K562 (cell line): ENCODE data around the gene SCAMP3. TPM values are rescaled to one million over a fixed set of nuclear protein-coding genes. Genes with fewer than 3 reads are reported as not detected.

Experiments
- CBFA2T2 ChIP-seq: fragments of 450-650 bp; conservative IDR thresholded peaks from 2 replicates; pipeline ENCODE4 v1.6.1; 2017; ENCODE audit warnings: mild to moderate bottlenecking
- EP400 ChIP-seq: fragments of 450-650 bp; IDR thresholded peaks from 2 replicates; pipeline ENCODE4 v1.6.1; 2017; ENCODE audit warnings: antibody characterized with exemption, mild to moderate bottlenecking, moderate library complexity
- FOXK2 ChIP-seq, 2 experiments: fragments of 450-650 bp; IDR thresholded peaks in 1 of 2; conservative IDR thresholded peaks in 1 of 2; 2 replicates each; pipeline ENCODE4 v1.6.1; 2016; ENCODE audit warnings: low read depth in 2 of 2, mild to moderate bottlenecking in 1 of 2
- HNRNPL ChIP-seq: fragments of 200-400 bp; formaldehyde crosslinking; IDR thresholded peaks from 2 replicates; pipeline ENCODE4 v1.6.1; 2017; ENCODE audit warnings: low read depth, mild to moderate bottlenecking, low read length
- HSF4 ChIP-seq: fragments of 250-450 bp; sonication (Bioruptor Pico); IDR thresholded peaks from 2 replicates; pipeline ENCODE4 v2.1.2; 2022; ENCODE audit warnings: mild to moderate bottlenecking, moderate library complexity, borderline replicate concordance
- KDM1A ChIP-seq, 2 experiments: fragments of 450-650 bp; IDR thresholded peaks; 2 replicates each; pipeline ENCODE4 v1.6.1; 2016; ENCODE audit warnings: mild to moderate bottlenecking in 2 of 2
- MAFK ChIP-seq: IDR thresholded peaks from 2 replicates; pipeline ENCODE4 v1.6.1; 2011; ENCODE audit warnings: low read length, improper control_type of control experiment
- NCOR1 ChIP-seq: fragments of 450-650 bp; IDR thresholded peaks from 2 replicates; pipeline ENCODE4 v1.6.1; 2016; ENCODE audit warnings: mild to moderate bottlenecking, moderate library complexity
- NFRKB ChIP-seq: fragments of 450-650 bp; IDR thresholded peaks from 2 replicates; pipeline ENCODE4 v1.6.1; 2016; ENCODE audit warnings: low read depth
- POLR2A ChIP-seq: fragments of 450-650 bp; conservative IDR thresholded peaks from 2 replicates; pipeline ENCODE4 v1.6.1; 2016
- SAFB2 ChIP-seq: fragments of 200-400 bp; formaldehyde crosslinking; IDR thresholded peaks from 2 replicates; pipeline ENCODE4 v1.6.1; 2018; ENCODE audit warnings: borderline replicate concordance, low read length, low read depth, moderate library complexity; ENCODE audit not compliant: severe bottlenecking
- SMARCA4 ChIP-seq: fragments of 450-650 bp; IDR thresholded peaks from 2 replicates; pipeline ENCODE4 v1.6.1; 2016
- TBP ChIP-seq: optimal IDR thresholded peaks from 2 replicates; pipeline ENCODE3; 2011; ENCODE audit warnings: low read depth, low read length, improper control_type of control experiment
- TEAD4 ChIP-seq, 2 experiments: sonication (generic) in 1 of 2; formaldehyde crosslinking in 1 of 2; IDR thresholded peaks; 2 replicates each; pipeline versions ENCODE4 v1.6.1 to v1.8.0; 2012 to 2022; ENCODE audit warnings: borderline replicate concordance in 1 of 2, inconsistent platforms in 1 of 2, low read length in 1 of 2, mild to moderate bottlenecking in 1 of 2, missing genetic modification reagents in 1 of 2
- ZBTB7A ChIP-seq: IDR thresholded peaks from 2 replicates; pipeline ENCODE4 v1.6.1; 2011; ENCODE audit warnings: low read depth, mild to moderate bottlenecking, low read length, moderate library complexity, borderline replicate concordance; ENCODE audit not compliant: control insufficient read depth
- ZKSCAN1 ChIP-seq: fragments of 150-350 bp; IDR thresholded peaks from 2 replicates; pipeline ENCODE4 v1.6.1; 2016; ENCODE audit warnings: low read depth, low read length
- ZNF197 ChIP-seq: fragments of 200-800 bp; sonication (Bioruptor generic); IDR thresholded peaks from 2 replicates; pipeline ENCODE4 v1.6.1; 2016; ENCODE audit warnings: low read depth, missing genetic modification characterization, missing compliant biosample characterization
- ZNF445 ChIP-seq: fragments of 250-450 bp; sonication (Bioruptor Pico); IDR thresholded peaks from 2 replicates; pipeline ENCODE4 v1.4.0; 2020; ENCODE audit warnings: low read depth, mild to moderate bottlenecking, moderate library complexity
- polyA plus RNA-seq, 8 experiments: library from polyadenylated mRNA; depleted of rRNA in 4 of 8; stranded (reverse) in 5 of 8; unstranded in 3 of 8; fragments of >200 nt; fragmentation: Nextera tagmentation in 2 of 8; fragmentation: Illumina TruSeq in 1 of 8; extraction: Ambion mirVana in 2 of 8; extraction: Trizol in 1 of 8; gene quantifications; 2 replicates each; pipeline versions ENCODE4 v1.2.1 to v1.2.3, GENCODE V29; 2011 to 2014; ENCODE audit warnings: inconsistent platforms in 1 of 8, missing spikeins in 1 of 8
- total RNA-seq, 7 experiments: library from RNA; depleted of rRNA in 6 of 7; stranded (reverse); fragments of >200 nt in 6 of 7; fragmentation: Illumina TruSeq in 2 of 7; extraction: Trizol in 2 of 7; gene quantifications; 2 replicates each; pipeline versions ENCODE4 v1.2.1 to v1.2.3, GENCODE V29; 2011 to 2021; ENCODE audit warnings: low replicate concordance in 1 of 7
- TF ChIP-seq, protein P1 (sequence below): sonication (generic); formaldehyde crosslinking; IDR thresholded peaks from 2 replicates; pipeline ENCODE4 v1.8.0; 2023; ENCODE audit warnings: mild to moderate bottlenecking, missing genetic modification reagents
- TF ChIP-seq, protein P2 (sequence below), 2 experiments: fragments of 450-650 bp; conservative IDR thresholded peaks; 2 replicates each; pipeline ENCODE4 v1.6.1; 2017; ENCODE audit warnings: mild to moderate bottlenecking in 2 of 2, moderate library complexity in 2 of 2
- TF ChIP-seq, protein P3 (sequence below): fragments of 150-350 bp; conservative IDR thresholded peaks from 2 replicates; pipeline ENCODE4 v1.6.1; 2014; ENCODE audit warnings: low read length

Gene SCAMP3
- total and polyA plus RNA-seq, 9 of the 15 experiments (the other 6 are each of a cell fraction or from before 2014, with no cell fraction given), result 14.2 to 131 (median 86.1) TPM

DNA sequence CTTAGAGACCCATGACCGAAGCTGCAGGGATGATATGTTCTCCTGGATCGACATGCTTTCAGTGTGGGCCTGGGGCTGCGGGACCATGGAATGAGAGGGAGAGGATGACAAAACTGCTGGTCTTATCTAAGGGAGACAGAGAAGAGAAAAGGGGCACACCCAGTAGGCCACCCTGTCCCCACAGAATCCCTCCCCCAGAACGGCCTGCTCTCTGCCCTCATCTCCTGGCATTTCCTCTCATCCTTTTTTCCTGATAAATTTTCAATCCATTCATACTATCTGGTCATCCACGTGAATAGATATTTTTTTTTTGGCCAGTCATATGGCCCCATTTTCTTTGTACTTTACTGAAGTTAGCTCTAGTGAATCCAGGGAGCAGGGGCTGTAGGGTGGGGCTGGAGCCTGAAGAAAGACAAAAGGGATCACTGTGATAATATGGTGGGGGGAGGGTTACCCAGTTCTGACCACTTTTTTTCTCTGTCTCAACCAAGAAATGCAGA lies 39.2 kb upstream of the SCAMP3 start, which contains the start of gene PKLR (continued):
- TF ChIP-seq FOXK2 (conservative IDR thresholded peaks at IDR 0.05 in 1 of 2, IDR thresholded peaks at IDR 0.05 in 1 of 2; ENCODE audit: low read depth in 2 of 2), result peak in 1 of 2 experiments; percentile 3; a peak in 1 of 4 replicates
- no peak for TF ChIP-seq NFRKB
- TF ChIP-seq, protein P1, sequence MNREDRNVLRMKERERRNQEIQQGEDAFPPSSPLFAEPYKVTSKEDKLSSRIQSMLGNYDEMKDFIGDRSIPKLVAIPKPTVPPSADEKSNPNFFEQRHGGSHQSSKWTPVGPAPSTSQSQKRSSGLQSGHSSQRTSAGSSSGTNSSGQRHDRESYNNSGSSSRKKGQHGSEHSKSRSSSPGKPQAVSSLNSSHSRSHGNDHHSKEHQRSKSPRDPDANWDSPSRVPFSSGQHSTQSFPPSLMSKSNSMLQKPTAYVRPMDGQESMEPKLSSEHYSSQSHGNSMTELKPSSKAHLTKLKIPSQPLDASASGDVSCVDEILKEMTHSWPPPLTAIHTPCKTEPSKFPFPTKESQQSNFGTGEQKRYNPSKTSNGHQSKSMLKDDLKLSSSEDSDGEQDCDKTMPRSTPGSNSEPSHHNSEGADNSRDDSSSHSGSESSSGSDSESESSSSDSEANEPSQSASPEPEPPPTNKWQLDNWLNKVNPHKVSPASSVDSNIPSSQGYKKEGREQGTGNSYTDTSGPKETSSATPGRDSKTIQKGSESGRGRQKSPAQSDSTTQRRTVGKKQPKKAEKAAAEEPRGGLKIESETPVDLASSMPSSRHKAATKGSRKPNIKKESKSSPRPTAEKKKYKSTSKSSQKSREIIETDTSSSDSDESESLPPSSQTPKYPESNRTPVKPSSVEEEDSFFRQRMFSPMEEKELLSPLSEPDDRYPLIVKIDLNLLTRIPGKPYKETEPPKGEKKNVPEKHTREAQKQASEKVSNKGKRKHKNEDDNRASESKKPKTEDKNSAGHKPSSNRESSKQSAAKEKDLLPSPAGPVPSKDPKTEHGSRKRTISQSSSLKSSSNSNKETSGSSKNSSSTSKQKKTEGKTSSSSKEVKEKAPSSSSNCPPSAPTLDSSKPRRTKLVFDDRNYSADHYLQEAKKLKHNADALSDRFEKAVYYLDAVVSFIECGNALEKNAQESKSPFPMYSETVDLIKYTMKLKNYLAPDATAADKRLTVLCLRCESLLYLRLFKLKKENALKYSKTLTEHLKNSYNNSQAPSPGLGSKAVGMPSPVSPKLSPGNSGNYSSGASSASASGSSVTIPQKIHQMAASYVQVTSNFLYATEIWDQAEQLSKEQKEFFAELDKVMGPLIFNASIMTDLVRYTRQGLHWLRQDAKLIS (CRISPR knock-in tag), result 0 out of 2 replicates have a peak, but pooled peaks have one; percentile 34
- peak; percentile 56; the same call in 1 of the 2 replicates for TF ChIP-seq EP400
- peak; percentile 87; the same call in 1 of the 2 replicates for TF ChIP-seq HNRNPL
- TF ChIP-seq ZNF197 (CRISPR knock-in tag), result 0 out of 2 replicates have a peak, but pooled peaks have one; percentile 41
- no peak for TF ChIP-seq HSF4 (CRISPR knock-in tag)
- TF ChIP-seq, protein P2, sequence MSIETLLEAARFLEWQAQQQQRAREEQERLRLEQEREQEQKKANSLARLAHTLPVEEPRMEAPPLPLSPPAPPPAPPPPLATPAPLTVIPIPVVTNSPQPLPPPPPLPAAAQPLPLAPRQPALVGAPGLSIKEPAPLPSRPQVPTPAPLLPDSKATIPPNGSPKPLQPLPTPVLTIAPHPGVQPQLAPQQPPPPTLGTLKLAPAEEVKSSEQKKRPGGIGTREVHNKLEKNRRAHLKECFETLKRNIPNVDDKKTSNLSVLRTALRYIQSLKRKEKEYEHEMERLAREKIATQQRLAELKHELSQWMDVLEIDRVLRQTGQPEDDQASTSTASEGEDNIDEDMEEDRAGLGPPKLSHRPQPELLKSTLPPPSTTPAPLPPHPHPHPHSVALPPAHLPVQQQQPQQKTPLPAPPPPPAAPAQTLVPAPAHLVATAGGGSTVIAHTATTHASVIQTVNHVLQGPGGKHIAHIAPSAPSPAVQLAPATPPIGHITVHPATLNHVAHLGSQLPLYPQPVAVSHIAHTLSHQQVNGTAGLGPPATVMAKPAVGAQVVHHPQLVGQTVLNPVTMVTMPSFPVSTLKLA (conservative IDR thresholded peaks at IDR 0.05), result peak in 1 of 2 experiments; percentile 47; a peak in 1 of 4 replicates
- no peak for TF ChIP-seq SAFB2
- no peak for TF ChIP-seq ZNF445 (CRISPR knock-in tag)
- peak; percentile 74 for TF ChIP-seq TBP
- peak; percentile 66; the same call in 1 of the 2 replicates for TF ChIP-seq ZKSCAN1
- TF ChIP-seq, protein P3, sequence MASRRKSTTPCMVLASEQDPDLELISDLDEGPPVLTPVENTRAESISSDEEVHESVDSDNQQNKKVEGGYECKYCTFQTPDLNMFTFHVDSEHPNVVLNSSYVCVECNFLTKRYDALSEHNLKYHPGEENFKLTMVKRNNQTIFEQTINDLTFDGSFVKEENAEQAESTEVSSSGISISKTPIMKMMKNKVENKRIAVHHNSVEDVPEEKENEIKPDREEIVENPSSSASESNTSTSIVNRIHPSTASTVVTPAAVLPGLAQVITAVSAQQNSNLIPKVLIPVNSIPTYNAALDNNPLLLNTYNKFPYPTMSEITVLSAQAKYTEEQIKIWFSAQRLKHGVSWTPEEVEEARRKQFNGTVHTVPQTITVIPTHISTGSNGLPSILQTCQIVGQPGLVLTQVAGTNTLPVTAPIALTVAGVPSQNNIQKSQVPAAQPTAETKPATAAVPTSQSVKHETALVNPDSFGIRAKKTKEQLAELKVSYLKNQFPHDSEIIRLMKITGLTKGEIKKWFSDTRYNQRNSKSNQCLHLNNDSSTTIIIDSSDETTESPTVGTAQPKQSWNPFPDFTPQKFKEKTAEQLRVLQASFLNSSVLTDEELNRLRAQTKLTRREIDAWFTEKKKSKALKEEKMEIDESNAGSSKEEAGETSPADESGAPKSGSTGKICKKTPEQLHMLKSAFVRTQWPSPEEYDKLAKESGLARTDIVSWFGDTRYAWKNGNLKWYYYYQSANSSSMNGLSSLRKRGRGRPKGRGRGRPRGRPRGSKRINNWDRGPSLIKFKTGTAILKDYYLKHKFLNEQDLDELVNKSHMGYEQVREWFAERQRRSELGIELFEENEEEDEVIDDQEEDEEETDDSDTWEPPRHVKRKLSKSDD, result no peak
- TF ChIP-seq NCOR1, result peak; percentile 68
- TF ChIP-seq TEAD4 (IDR thresholded peaks at IDR 0.05; ENCODE audit: low read length), result peak; percentile 31; the same call in 1 of the 2 replicates
- TF ChIP-seq TEAD4 (CRISPR knock-in tag; IDR thresholded peaks at IDR 0.05; ENCODE audit: borderline replicate concordance), result no peak
- peak; percentile 71; the same call in 1 of the 2 replicates for TF ChIP-seq POLR2A
- TF ChIP-seq ZBTB7A, result peak; percentile 71
- TF ChIP-seq SMARCA4, result peak; percentile 70
- peak in 1 of 2 experiments; percentile 38; a peak in 1 of 4 replicates for TF ChIP-seq KDM1A (IDR thresholded peaks at IDR 0.05)
- TF ChIP-seq MAFK, result no peak
- peak; percentile 60 for TF ChIP-seq CBFA2T2
